GM06990 (cell line): Measurements from ENCODE around the gene PGPEP1.
A peak's percentile ranks its signal among the peaks of the same experiment; 100 is the strongest.

Experiments
- DNase-seq: peaks from one replicate; pipeline ENCODE4 v3.0.0-alpha.2; 2011; ENCODE audit not compliant: insufficient read length; ENCODE audit errors: extremely low read depth
- H3K27me3 ChIP-seq: replicated peaks from 2 replicates; pipeline ENCODE4 v1.6.0; 2011; ENCODE audit warnings: low read length; ENCODE audit not compliant: control insufficient read depth, insufficient read depth
- H3K36me3 ChIP-seq: 2 replicates; pipeline ENCODE4 v1.5.1; 2011; ENCODE audit warnings: low read length; ENCODE audit not compliant: control insufficient read depth, insufficient read depth
- H3K4me3 ChIP-seq: replicated peaks from 2 replicates; pipeline ENCODE4 v1.5.1; 2011; ENCODE audit warnings: low read depth, mild to moderate bottlenecking, control low read depth, low read length
- CTCF ChIP-seq: IDR thresholded peaks from 2 replicates; pipeline ENCODE4 v1.5.1; 2011; ENCODE audit warnings: low read length, control low read depth, mild to moderate bottlenecking, inconsistent platforms; ENCODE audit not compliant: insufficient read depth, poor library complexity, severe bottlenecking

Gene PGPEP1

GRCh38 chr19:18392417-18392816 is 52.0 kb downstream of the PGPEP1 start:
- no peak for TF ChIP-seq CTCF

GRCh38 chr19:18392926-18393325 is 52.5 kb downstream of the PGPEP1 start:
- TF ChIP-seq CTCF = no peak
- Histone ChIP-seq H3K4me3 (no peak overlapping the region), H3K27me3 (no peaks in the 10 kb centered on the region), H3K36me3 (no peaks in the 10 kb centered on the region)
- no peak for DNase-seq

More at GRCh38 chr19:18392417-18392816, 52.0 kb downstream of the PGPEP1 start:
- no peak for DNase-seq
- no peaks in the 10 kb centered on the region for H3K36me3 ChIP-seq
- no peak overlapping the region for H3K4me3 ChIP-seq
- no peaks in the 10 kb centered on the region for H3K27me3 ChIP-seq

- no peaks in the 10 kb centered on the region for H3K27me3 ChIP-seq
- H3K36me3 ChIP-seq = no peaks in the 10 kb centered on the region
- no peak overlapping the region for H3K4me3 ChIP-seq
- TF ChIP-seq CTCF = no peak
- no peak for DNase-seq
These were observed 53.4 kb downstream of the PGPEP1 start for GRCh38 chr19:18393836-18394235.

GRCh38 chr19:18396471-18397241 is 56.3 kb downstream of the PGPEP1 start:
- DNase-seq = no peak
- no peak for TF ChIP-seq CTCF
- peak overlapping the region; percentile 53 for H3K4me3 ChIP-seq
- H3K36me3 ChIP-seq = no peaks in the 10 kb centered on the region
- no peaks in the 10 kb centered on the region for H3K27me3 ChIP-seq

GRCh38 chr19:18397242-18398202 is 57.1 kb downstream of the PGPEP1 start, which contains the start of gene LRRC25:
Gene LRRC25, minus strand, starts transcription at chr19:18397622. Its CDS starts 659 bp downstream, at chr19:18396963.
- H3K36me3 ChIP-seq = no peaks in the 10 kb centered on the region
- no peak for TF ChIP-seq CTCF
- peak within 1 kb of the TSS; percentile 53 for H3K4me3 ChIP-seq
- no peaks in the 10 kb centered on the region for H3K27me3 ChIP-seq
- no peak for DNase-seq
